ENCODE data around the gene WASF1.

DNA sequence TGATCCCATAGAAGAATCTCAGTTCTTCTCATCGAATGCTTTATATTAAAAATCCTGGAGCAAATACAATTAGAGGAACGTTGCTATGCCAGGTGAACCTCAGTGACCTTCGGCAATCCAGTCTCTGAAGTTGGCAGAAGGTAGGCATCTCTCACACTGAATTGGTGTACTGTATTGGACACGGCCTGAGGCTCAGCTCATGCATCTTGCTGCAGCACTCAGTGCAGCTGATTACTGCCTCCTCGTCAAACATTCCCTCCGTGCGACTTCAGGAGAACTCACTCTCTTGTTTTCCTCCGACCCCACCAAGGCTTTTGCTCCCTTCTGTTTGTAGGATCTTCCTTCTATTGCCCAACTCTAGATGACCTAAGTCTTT is 110.9 kb downstream of the WASF1 start:
- TF ChIP-seq RAD21 (conservative IDR thresholded peaks at IDR 0.05 in 1 of 2, IDR thresholded peaks at IDR 0.05 in 1 of 2) (no peak), POLR2A (IDR thresholded peaks at IDR 0.05; ENCODE audit: low read length) (no peak), EP300 (IDR thresholded peaks at IDR 0.05) (no peak), SREBF2 (IDR thresholded peaks at IDR 0.05) (no peak), CHD2 (IDR thresholded peaks at IDR 0.05; ENCODE audit: low read length, partially characterized antibody) (no peak), RCOR1 (IDR thresholded peaks at IDR 0.05; ENCODE audit: low read depth, low read length) (no peak), MYC (IDR thresholded peaks at IDR 0.05; ENCODE audit: borderline replicate concordance, low read length) (no peak), HDAC2 (IDR thresholded peaks at IDR 0.05) (no peak), MAZ (IDR thresholded peaks at IDR 0.05; ENCODE audit: borderline replicate concordance, low read depth, low read length) (no peak), JUNB (IDR thresholded peaks at IDR 0.05) (no peak)
- TF ChIP-seq, protein P1, sequence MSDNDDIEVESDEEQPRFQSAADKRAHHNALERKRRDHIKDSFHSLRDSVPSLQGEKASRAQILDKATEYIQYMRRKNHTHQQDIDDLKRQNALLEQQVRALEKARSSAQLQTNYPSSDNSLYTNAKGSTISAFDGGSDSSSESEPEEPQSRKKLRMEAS (IDR thresholded peaks at IDR 0.05): no peak
- TF ChIP-seq, protein P2, sequence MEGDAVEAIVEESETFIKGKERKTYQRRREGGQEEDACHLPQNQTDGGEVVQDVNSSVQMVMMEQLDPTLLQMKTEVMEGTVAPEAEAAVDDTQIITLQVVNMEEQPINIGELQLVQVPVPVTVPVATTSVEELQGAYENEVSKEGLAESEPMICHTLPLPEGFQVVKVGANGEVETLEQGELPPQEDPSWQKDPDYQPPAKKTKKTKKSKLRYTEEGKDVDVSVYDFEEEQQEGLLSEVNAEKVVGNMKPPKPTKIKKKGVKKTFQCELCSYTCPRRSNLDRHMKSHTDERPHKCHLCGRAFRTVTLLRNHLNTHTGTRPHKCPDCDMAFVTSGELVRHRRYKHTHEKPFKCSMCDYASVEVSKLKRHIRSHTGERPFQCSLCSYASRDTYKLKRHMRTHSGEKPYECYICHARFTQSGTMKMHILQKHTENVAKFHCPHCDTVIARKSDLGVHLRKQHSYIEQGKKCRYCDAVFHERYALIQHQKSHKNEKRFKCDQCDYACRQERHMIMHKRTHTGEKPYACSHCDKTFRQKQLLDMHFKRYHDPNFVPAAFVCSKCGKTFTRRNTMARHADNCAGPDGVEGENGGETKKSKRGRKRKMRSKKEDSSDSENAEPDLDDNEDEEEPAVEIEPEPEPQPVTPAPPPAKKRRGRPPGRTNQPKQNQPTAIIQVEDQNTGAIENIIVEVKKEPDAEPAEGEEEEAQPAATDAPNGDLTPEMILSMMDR (IDR thresholded peaks at IDR 0.05): no peak
- TF ChIP-seq, protein P3, sequence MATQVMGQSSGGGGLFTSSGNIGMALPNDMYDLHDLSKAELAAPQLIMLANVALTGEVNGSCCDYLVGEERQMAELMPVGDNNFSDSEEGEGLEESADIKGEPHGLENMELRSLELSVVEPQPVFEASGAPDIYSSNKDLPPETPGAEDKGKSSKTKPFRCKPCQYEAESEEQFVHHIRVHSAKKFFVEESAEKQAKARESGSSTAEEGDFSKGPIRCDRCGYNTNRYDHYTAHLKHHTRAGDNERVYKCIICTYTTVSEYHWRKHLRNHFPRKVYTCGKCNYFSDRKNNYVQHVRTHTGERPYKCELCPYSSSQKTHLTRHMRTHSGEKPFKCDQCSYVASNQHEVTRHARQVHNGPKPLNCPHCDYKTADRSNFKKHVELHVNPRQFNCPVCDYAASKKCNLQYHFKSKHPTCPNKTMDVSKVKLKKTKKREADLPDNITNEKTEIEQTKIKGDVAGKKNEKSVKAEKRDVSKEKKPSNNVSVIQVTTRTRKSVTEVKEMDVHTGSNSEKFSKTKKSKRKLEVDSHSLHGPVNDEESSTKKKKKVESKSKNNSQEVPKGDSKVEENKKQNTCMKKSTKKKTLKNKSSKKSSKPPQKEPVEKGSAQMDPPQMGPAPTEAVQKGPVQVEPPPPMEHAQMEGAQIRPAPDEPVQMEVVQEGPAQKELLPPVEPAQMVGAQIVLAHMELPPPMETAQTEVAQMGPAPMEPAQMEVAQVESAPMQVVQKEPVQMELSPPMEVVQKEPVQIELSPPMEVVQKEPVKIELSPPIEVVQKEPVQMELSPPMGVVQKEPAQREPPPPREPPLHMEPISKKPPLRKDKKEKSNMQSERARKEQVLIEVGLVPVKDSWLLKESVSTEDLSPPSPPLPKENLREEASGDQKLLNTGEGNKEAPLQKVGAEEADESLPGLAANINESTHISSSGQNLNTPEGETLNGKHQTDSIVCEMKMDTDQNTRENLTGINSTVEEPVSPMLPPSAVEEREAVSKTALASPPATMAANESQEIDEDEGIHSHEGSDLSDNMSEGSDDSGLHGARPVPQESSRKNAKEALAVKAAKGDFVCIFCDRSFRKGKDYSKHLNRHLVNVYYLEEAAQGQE (IDR thresholded peaks at IDR 0.05): no peak

All from A549 (cell line).